ENCODE results near the gene CHRM5.

- TF ChIP-seq CTCF (IDR thresholded peaks at IDR 0.05): no peak
- TF ChIP-seq POLR2A (IDR thresholded peaks at IDR 0.05): no peak
These were observed 96.1 kb downstream of the CHRM5 start for GRCh38 chr15:34064438-34064837.
